ENCODE results near the gene MKS1.

The MKS1 gene

DNA sequence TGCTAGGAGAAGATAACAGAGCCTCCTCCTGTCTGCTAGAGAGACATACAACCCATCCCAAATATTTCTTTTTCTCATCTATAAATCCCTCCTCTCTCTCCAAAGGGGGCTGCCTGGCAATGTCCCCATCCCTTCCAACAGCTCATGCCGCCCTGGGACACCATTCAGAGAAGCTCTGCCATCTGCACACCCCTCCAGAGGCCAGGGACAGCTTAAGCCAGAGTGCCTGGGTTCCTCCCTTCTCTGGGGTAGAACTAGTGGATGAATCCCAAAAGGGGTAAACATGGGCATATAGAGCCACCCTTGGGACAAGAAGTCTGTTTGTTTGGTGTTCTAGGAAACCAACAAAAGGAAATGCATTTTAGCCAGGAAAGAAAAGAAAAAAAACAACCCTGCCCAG is 16.8 kb upstream of the MKS1 start:
- H3K4me3 ChIP-seq (replicated peaks in 1 of 2; ENCODE audit: low read depth in 2 of 2, low read length in 2 of 2): no peak overlapping the region
- DNase-seq (ENCODE audit: low read depth in 2 of 2): no peak
- TF ChIP-seq, protein P1, sequence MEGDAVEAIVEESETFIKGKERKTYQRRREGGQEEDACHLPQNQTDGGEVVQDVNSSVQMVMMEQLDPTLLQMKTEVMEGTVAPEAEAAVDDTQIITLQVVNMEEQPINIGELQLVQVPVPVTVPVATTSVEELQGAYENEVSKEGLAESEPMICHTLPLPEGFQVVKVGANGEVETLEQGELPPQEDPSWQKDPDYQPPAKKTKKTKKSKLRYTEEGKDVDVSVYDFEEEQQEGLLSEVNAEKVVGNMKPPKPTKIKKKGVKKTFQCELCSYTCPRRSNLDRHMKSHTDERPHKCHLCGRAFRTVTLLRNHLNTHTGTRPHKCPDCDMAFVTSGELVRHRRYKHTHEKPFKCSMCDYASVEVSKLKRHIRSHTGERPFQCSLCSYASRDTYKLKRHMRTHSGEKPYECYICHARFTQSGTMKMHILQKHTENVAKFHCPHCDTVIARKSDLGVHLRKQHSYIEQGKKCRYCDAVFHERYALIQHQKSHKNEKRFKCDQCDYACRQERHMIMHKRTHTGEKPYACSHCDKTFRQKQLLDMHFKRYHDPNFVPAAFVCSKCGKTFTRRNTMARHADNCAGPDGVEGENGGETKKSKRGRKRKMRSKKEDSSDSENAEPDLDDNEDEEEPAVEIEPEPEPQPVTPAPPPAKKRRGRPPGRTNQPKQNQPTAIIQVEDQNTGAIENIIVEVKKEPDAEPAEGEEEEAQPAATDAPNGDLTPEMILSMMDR (IDR thresholded peaks at IDR 0.05; ENCODE audit: low read depth, low read length): no peak

DNA sequence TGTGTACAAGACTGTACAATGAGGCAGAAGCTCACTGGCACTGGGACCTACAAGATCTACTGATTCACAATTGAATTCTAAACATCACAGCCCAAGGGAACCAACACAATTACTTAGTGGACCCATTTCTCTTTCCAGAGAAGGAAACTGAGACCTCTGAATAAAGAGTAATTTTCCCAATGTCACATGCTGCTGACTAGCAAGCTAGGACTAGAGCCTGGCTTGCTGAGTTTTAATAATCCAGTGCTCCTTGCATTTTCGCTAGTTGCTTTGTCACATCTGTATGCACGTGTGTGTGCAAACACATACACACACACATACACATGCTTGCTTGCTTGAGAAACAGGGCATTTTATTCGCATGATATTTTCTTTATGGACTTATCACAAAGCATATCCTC is 15.5 kb upstream of the MKS1 start:
- TF ChIP-seq, protein P1 (IDR thresholded peaks at IDR 0.05; ENCODE audit: low read depth, low read length): no peak
- no peak overlapping the region for H3K4me3 ChIP-seq (replicated peaks in 1 of 2; ENCODE audit: low read depth in 2 of 2, low read length in 2 of 2)
- no peak for DNase-seq (ENCODE audit: low read depth in 2 of 2)

DNA sequence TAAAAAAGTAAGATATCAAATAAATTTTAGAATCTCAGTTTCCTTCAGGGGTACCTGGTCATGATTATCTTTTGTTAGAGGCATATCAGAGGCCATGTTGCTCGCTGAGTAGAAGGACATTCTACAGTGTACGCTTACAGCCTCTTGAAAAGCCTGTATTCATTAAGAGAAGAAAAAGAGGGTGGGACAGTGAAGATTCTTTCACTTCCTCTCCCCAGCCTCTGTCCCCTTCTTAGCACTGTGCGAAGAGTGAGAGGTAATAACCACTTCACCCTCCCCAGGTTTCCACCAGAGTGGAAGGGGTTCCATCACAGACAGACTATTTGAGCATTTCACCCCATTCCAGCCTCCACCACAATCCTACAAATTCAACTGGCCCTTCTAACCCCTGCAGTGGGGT is 14.5 kb upstream of the MKS1 start:
- no peak overlapping the region for H3K4me3 ChIP-seq (replicated peaks in 1 of 2; ENCODE audit: low read depth in 2 of 2, low read length in 2 of 2)
- TF ChIP-seq, protein P1 (IDR thresholded peaks at IDR 0.05; ENCODE audit: low read depth, low read length): no peak
- no peak for DNase-seq (ENCODE audit: low read depth in 2 of 2)

DNA sequence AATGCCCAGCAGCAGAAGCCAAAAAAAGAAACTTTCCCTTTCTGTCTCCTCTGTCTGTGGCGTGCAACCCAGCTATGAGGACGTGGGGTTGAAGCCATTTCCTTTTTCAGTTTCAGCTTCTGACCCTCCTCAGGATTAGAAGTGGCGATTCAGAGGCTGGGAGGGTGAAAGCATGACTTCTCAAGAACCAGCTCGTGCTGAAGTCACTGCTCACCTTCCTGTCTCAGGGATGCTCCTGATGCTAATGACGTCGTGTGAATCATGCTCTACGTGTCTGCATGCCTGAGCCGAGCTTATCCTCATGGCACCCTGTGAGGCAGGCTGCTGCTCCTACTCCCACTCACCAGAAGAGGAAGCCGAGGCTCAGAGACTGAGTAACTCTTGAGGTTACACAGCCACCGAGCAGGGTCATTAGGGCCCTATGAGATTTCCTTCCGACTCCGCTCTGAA is 13.7 kb upstream of the MKS1 start:
- no peak overlapping the region for H3K4me3 ChIP-seq (replicated peaks in 1 of 2; ENCODE audit: low read depth in 2 of 2, low read length in 2 of 2)
- DNase-seq (ENCODE audit: low read depth in 2 of 2): peak; percentile 66 to 89
- TF ChIP-seq, protein P1 (IDR thresholded peaks at IDR 0.05; ENCODE audit: low read depth, low read length): peak; percentile 2

DNA sequence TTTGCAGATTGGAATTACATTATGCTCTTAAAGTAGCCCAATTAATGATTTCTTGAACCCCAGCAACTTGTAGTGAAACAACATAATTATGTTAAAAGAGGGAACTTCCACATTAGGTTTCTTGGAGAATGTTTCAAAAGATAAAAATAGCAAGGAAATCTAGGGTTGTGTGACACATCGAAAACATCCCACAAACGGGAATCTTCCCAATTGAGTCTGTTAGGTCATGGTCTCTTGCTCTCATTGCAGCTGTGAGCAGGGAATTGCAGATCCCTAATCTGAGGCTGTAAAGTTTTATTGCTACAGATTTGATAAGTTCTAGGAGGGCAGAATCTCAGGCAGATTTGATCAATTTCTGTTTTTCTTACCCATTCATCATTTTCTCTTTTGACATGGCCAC is 12.6 kb upstream of the MKS1 start:
- no peak for DNase-seq (ENCODE audit: low read depth in 2 of 2)
- no peak overlapping the region for H3K4me3 ChIP-seq (replicated peaks in 1 of 2; ENCODE audit: low read depth in 2 of 2, low read length in 2 of 2)
- TF ChIP-seq, protein P1 (IDR thresholded peaks at IDR 0.05; ENCODE audit: low read depth, low read length): no peak

DNA sequence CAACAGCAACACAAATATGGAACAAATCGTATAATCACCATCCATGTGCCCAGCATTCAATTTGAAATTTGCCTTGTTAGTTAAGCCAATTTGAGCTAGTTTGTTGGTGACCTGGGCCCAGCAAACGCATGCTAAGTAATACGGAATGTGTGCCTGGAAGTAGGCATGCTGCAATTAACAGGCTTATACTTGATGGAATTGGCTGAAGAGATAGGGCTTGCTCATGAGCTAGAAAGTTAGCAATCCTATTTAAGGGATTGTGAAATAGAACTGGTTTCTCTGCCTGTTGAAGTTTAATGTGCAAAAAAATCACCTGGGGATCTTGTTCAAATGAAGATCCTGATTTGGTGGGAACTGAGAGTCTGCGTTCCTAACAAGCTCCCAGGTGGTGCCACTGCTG is 10.8 kb upstream of the MKS1 start:
- DNase-seq (ENCODE audit: low read depth in 2 of 2): no peak
- TF ChIP-seq, protein P1 (IDR thresholded peaks at IDR 0.05; ENCODE audit: low read depth, low read length): no peak

DNA sequence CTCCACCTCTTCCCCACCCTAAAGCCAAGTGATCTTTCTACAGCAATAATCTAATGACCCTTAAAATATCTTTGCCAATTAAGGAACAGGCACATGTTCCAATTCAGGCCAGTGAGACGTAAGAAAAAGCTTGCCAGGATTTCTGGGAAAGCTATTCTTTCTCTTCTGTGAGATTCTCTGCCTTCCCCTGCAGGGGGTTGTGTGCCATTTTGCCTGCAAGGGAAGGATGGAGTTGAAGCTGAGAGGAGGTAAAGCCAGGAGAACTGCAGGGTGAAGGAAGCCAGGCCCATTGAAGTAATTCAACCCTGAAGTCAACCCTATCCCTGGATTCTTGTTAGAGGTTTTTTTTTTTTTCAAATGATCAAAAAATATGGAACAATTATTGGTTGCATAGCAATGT is 10.3 kb upstream of the MKS1 start:
- H3K4me3 ChIP-seq (replicated peaks in 1 of 2; ENCODE audit: low read depth in 2 of 2, low read length in 2 of 2): no peak overlapping the region
- TF ChIP-seq, protein P1 (IDR thresholded peaks at IDR 0.05; ENCODE audit: low read depth, low read length): no peak

More for the DNA sequence above, 10.8 kb upstream of the MKS1 start:
- no peak overlapping the region for H3K4me3 ChIP-seq (replicated peaks in 1 of 2; ENCODE audit: low read depth in 2 of 2, low read length in 2 of 2)

More for the DNA sequence above, 10.3 kb upstream of the MKS1 start:
- DNase-seq (ENCODE audit: low read depth in 2 of 2): no peak

Data from cardiac fibroblast (primary cell).